ENCODE data around the gene SV2C. TPM values are rescaled to one million over a fixed set of nuclear protein-coding genes. Genes with fewer than 3 reads are reported as not detected.

Gene SV2C
- total RNA-seq, 1 donor from 2014 or later, result not detected

GRCh38 chr5:76194340-76194739 lies 111.2 kb downstream of the SV2C start:
- FAIRE-seq (no peak), DNase-seq (ENCODE audit: low read depth) (no peak)
- TF ChIP-seq CTCF (IDR thresholded peaks at IDR 0.05; ENCODE audit: insufficient read depth, low read length, severe bottlenecking), result no peak
- Histone ChIP-seq H3K27me3 (ENCODE audit: control insufficient read depth, insufficient read depth, low read length) (no peaks in the 10 kb centered on the region), H3K36me3 (ENCODE audit: control insufficient read depth, insufficient read depth, low read length) (no peaks in the 10 kb centered on the region), H3K4me3 (ENCODE audit: low read depth, low read length) (no peak overlapping the region)

- Histone ChIP-seq H3K4me3 (ENCODE audit: low read depth, low read length) (no peak overlapping the region), H3K36me3 (ENCODE audit: control insufficient read depth, insufficient read depth, low read length) (no peaks in the 10 kb centered on the region), H3K27me3 (ENCODE audit: control insufficient read depth, insufficient read depth, low read length) (no peaks in the 10 kb centered on the region)
- DNase-seq (ENCODE audit: low read depth) (no peak), FAIRE-seq (no peak)
- TF ChIP-seq CTCF (IDR thresholded peaks at IDR 0.05; ENCODE audit: insufficient read depth, low read length, severe bottlenecking), result no peak
These were observed 113.3 kb downstream of the SV2C start for GRCh38 chr5:76196457-76196856.

GRCh38 chr5:76196886-76197489 lies 113.8 kb downstream of the SV2C start:
- Histone ChIP-seq H3K27me3 (ENCODE audit: control insufficient read depth, insufficient read depth, low read length) (no peaks in the 10 kb centered on the region), H3K4me3 (ENCODE audit: low read depth, low read length) (no peak overlapping the region), H3K36me3 (ENCODE audit: control insufficient read depth, insufficient read depth, low read length) (no peaks in the 10 kb centered on the region)
- FAIRE-seq (no peak), DNase-seq (ENCODE audit: low read depth) (no peak)
- TF ChIP-seq CTCF (IDR thresholded peaks at IDR 0.05; ENCODE audit: insufficient read depth, low read length, severe bottlenecking), result no peak

- TF ChIP-seq CTCF (IDR thresholded peaks at IDR 0.05; ENCODE audit: insufficient read depth, low read length, severe bottlenecking), result no peak
- no peaks in the 10 kb centered on the region for H3K27me3 ChIP-seq (ENCODE audit: control insufficient read depth, insufficient read depth, low read length)
- H3K4me3 ChIP-seq (ENCODE audit: low read depth, low read length), result no peak overlapping the region
- no peak for FAIRE-seq
- no peak for DNase-seq (ENCODE audit: low read depth)
- H3K36me3 ChIP-seq (ENCODE audit: control insufficient read depth, insufficient read depth, low read length), result no peaks in the 10 kb centered on the region
These were observed 114.5 kb downstream of the SV2C start for GRCh38 chr5:76197726-76198125.

GRCh38 chr5:76199336-76200318 lies 116.4 kb downstream of the SV2C start:
- no peak for FAIRE-seq
- TF ChIP-seq CTCF (IDR thresholded peaks at IDR 0.05; ENCODE audit: insufficient read depth, low read length, severe bottlenecking), result no peak
- Histone ChIP-seq H3K27me3 (ENCODE audit: control insufficient read depth, insufficient read depth, low read length) (no peaks in the 10 kb centered on the region), H3K4me3 (ENCODE audit: low read depth, low read length) (no peak overlapping the region), H3K36me3 (ENCODE audit: control insufficient read depth, insufficient read depth, low read length) (no peaks in the 10 kb centered on the region)
- DNase-seq (ENCODE audit: low read depth), result no peak

Measured in bronchial epithelial cell (primary cell).